Mesendoderm (in vitro differentiated cells): ENCODE measurements around the gene KIAA1217.
"Not testable (repeated sequence)": the region's sequence is repeated elsewhere in the genome, so short reads cannot be mapped to it uniquely, and the experiment has no call there.

Experiments used
- DNase-seq: peaks from one replicate; pipeline ENCODE4 v3.0.0; 2013
- H2AK5ac ChIP-seq: 2 replicates; pipeline ENCODE4 v1.6.1; 2013; ENCODE audit warnings: low read length, inconsistent platforms
- H2BK120ac ChIP-seq: 2 replicates; pipeline ENCODE4 v1.6.1; 2013; ENCODE audit warnings: low read depth, mild to moderate bottlenecking, low read length, moderate library complexity, mixed read lengths
- H2BK15ac ChIP-seq: replicated peaks from 2 replicates; pipeline ENCODE4 v1.6.1; 2013; ENCODE audit warnings: low read depth, mild to moderate bottlenecking, moderate library complexity
- H2BK5ac ChIP-seq: 2 replicates; pipeline ENCODE4 v1.6.1; 2013; ENCODE audit warnings: low read length, inconsistent platforms
- H3K18ac ChIP-seq: 2 replicates; pipeline ENCODE4 v1.6.1; 2013; ENCODE audit warnings: mild to moderate bottlenecking, low read length, mixed read lengths
- H3K23ac ChIP-seq: one replicate; pipeline ENCODE4 v1.6.1; 2013; ENCODE audit warnings: low read length
- H3K27ac ChIP-seq: 2 replicates; pipeline ENCODE4 v1.5.1; 2013; ENCODE audit warnings: low read depth, mild to moderate bottlenecking, inconsistent platforms, low read length, moderate library complexity
- H3K27me3 ChIP-seq: 2 replicates; pipeline ENCODE4 v1.6.1; 2013; ENCODE audit warnings: low read length, control low read depth, mild to moderate bottlenecking, inconsistent platforms; ENCODE audit not compliant: insufficient read depth, poor library complexity
- H3K36me3 ChIP-seq: 2 replicates; pipeline ENCODE4 v1.6.1; 2013; ENCODE audit warnings: low read length, inconsistent platforms; ENCODE audit not compliant: control insufficient read depth, insufficient read depth
- H3K4ac ChIP-seq: one replicate; pipeline ENCODE4 v1.6.1; 2013; ENCODE audit warnings: low read depth, mild to moderate bottlenecking, low read length, moderate library complexity
- H3K4me1 ChIP-seq: 2 replicates; pipeline ENCODE4 v1.6.1; 2013; ENCODE audit warnings: low read depth, low read length, inconsistent platforms; ENCODE audit not compliant: control insufficient read depth
- H3K4me2 ChIP-seq: 2 replicates; pipeline ENCODE4 v1.6.1; 2013; ENCODE audit warnings: low read length
- H3K4me3 ChIP-seq: 2 replicates; pipeline ENCODE4 v1.5.1; 2013; ENCODE audit warnings: mild to moderate bottlenecking, low read length
- H3K56ac ChIP-seq: one replicate; pipeline ENCODE4 v1.6.1; 2013; ENCODE audit warnings: low read length
- H3K79me1 ChIP-seq: 2 replicates; pipeline ENCODE4 v1.6.1; 2013; ENCODE audit warnings: low read length, inconsistent platforms
- H3K79me2 ChIP-seq: 2 replicates; pipeline ENCODE4 v1.6.1; 2013; ENCODE audit warnings: mild to moderate bottlenecking, low read length; ENCODE audit not compliant: control insufficient read depth, insufficient read depth
- H3K9ac ChIP-seq: 2 replicates; pipeline ENCODE4 v1.6.1; 2013; ENCODE audit warnings: low read length, inconsistent platforms
- H4K5ac ChIP-seq: one replicate; pipeline ENCODE4 v1.6.1; 2013; ENCODE audit warnings: low read length
- H4K8ac ChIP-seq: one replicate; pipeline ENCODE4 v1.6.1; 2013; ENCODE audit warnings: low read depth, mild to moderate bottlenecking, control low read depth, low read length, moderate library complexity
- WGBS: extraction: QIAGEN DNeasy Blood & Tissue Kit; methylation state at CpG from one replicate; pipeline ENCODE4 v1.1.7; 2013; ENCODE audit warnings: low lambda C conversion rate, missing lambda C conversion rate; ENCODE audit not compliant: insufficient coverage; ENCODE audit errors: extremely low coverage; 5-methylcytosine and 5-hydroxymethylcytosine counted together

Gene KIAA1217

DNA sequence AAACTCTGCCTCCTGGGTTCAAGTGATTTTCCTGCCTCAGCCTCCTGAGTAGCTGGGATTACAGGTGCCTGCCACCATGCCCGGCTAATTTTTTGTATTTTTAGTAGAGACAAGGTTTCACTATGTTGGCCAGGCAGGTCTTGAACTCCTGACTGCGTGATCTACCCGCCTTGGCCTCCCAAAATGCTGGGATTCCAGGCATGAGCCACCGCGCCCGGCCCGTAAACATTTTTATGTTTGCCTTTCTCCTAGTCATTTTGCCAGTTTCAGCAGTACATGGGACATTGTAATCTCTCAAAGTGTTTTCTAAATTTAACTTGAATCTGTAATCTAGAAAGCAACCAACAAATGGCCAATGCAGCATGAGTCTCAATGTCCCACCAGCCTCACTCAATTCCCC lies 128.8 kb downstream of the KIAA1217 start:
- not testable (repeated sequence) for H3K23ac ChIP-seq, H2BK120ac ChIP-seq, H4K5ac ChIP-seq, H3K27me3 ChIP-seq, H2BK15ac ChIP-seq, H3K4ac ChIP-seq, H3K4me3 ChIP-seq, H3K4me2 ChIP-seq, H3K18ac ChIP-seq, H3K27ac ChIP-seq, H3K36me3 ChIP-seq, H3K4me1 ChIP-seq, H3K79me2 ChIP-seq, DNase-seq, H4K8ac ChIP-seq, H2BK5ac ChIP-seq, H3K9ac ChIP-seq, H3K79me1 ChIP-seq, H3K56ac ChIP-seq, H2AK5ac ChIP-seq
- no CpG with 5 or more reads among the region's 7 CpGs for WGBS

DNA sequence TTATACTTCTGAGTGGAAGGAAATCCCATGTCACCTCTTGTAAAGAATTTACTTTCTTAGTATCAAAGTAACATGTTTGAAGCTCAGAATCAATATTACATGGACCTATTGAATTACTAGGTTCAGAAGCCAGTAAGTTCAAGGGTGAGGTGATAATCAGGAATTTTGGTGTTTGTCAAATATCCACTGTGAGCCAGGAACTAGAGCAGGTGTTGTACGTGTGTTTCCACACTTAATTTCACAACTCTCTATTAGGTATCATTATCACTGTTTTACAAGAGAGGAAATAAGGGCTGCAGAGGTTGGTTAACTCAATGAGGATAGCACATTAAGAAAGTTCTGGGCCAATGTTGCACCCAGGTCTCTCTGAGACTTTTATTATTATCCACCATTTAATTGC lies 130.4 kb downstream of the KIAA1217 start:
- H4K5ac ChIP-seq, result no peak overlapping the region
- H3K18ac ChIP-seq, result no peak overlapping the region
- no peaks in the 10 kb centered on the region for H3K36me3 ChIP-seq
- no peaks in the 10 kb centered on the region for H3K27me3 ChIP-seq
- H2BK120ac ChIP-seq, result no peak overlapping the region
- no peak overlapping the region for H2AK5ac ChIP-seq
- H3K27ac ChIP-seq, result no peak overlapping the region
- no CpG with 5 or more reads among the region's 1 CpG for WGBS
- no peaks in the 10 kb centered on the region for H3K79me2 ChIP-seq
- no peak overlapping the region for H3K23ac ChIP-seq
- no peak overlapping the region for H3K9ac ChIP-seq
- no peak for DNase-seq
- H3K4me3 ChIP-seq, result no peak overlapping the region
- H3K79me1 ChIP-seq, result no peaks in the 10 kb centered on the region
- H3K56ac ChIP-seq, result no peak overlapping the region
- H3K4ac ChIP-seq, result no peak overlapping the region
- H4K8ac ChIP-seq, result no peak overlapping the region
- no peak overlapping the region for H3K4me2 ChIP-seq
- no peaks in the 10 kb centered on the region for H3K4me1 ChIP-seq
- no peak overlapping the region for H2BK15ac ChIP-seq
- H2BK5ac ChIP-seq, result no peak overlapping the region

DNA sequence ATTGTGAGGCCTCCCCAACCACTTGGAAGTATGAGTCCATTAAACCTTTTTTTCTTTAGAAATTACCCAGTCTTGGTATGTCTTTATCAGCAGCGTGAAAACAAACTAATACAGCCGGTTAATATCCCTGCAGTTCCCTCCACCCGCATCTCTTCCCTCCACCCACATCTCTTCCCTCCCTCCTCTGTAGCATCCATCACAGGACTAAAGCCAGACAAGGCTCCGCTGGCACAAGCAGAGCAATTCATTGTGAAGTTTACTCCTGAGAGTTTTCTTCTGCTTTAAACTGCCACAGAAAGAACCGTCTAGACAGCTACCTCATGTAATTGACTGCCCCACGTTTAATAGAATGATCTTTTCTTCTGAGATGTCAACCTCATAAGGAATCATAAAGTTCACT lies 131.5 kb downstream of the KIAA1217 start:
- H3K4ac ChIP-seq, result no peak overlapping the region
- H3K27ac ChIP-seq, result no peak overlapping the region
- no CpG with 5 or more reads among the region's 6 CpGs for WGBS
- H3K79me1 ChIP-seq, result no peaks in the 10 kb centered on the region
- H3K79me2 ChIP-seq, result no peaks in the 10 kb centered on the region
- no peak overlapping the region for H4K5ac ChIP-seq
- H3K56ac ChIP-seq, result no peak overlapping the region
- H3K23ac ChIP-seq, result no peak overlapping the region
- H2BK120ac ChIP-seq, result no peak overlapping the region
- H3K4me3 ChIP-seq, result no peak overlapping the region
- H2BK5ac ChIP-seq, result no peak overlapping the region
- no peak overlapping the region for H2BK15ac ChIP-seq
- no peaks in the 10 kb centered on the region for H3K27me3 ChIP-seq
- DNase-seq, result no peak
- no peak overlapping the region for H2AK5ac ChIP-seq
- no peak overlapping the region for H4K8ac ChIP-seq
- no peak overlapping the region for H3K18ac ChIP-seq
- no peaks in the 10 kb centered on the region for H3K4me1 ChIP-seq
- no peaks in the 10 kb centered on the region for H3K36me3 ChIP-seq
- H3K9ac ChIP-seq, result no peak overlapping the region
- H3K4me2 ChIP-seq, result no peak overlapping the region

DNA sequence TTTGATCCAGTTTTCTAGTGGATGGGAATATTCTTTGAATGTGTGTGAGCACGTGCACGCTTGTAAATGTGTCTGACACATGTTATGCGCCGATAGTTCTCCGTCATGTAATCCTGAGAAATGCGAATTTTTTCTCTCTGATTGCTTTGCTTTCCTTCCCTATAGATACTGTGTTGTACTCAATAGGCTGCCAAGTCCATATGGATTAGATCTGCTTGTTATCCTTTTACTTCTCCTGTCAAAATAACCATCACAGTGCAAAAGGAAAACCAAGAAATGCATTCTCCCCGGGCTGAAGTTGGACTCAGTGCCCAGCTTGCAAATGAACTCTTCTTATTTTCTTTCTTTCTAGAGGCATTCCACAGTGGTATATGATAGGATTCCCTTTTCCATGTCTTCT lies 131.9 kb downstream of the KIAA1217 start:
- Histone ChIP-seq H3K4me3 (no peak overlapping the region), H3K79me2 (no peaks in the 10 kb centered on the region), H2BK120ac (no peak overlapping the region), H3K36me3 (no peaks in the 10 kb centered on the region), H3K18ac (no peak overlapping the region), H3K27ac (no peak overlapping the region), H3K79me1 (no peaks in the 10 kb centered on the region), H3K23ac (no peak overlapping the region), H3K4me1 (no peaks in the 10 kb centered on the region), H2BK15ac (no peak overlapping the region), H3K4me2 (no peak overlapping the region), H2BK5ac (no peak overlapping the region), H3K56ac (no peak overlapping the region), H4K8ac (no peak overlapping the region), H3K9ac (no peak overlapping the region), H3K4ac (no peak overlapping the region), H3K27me3 (no peaks in the 10 kb centered on the region), H2AK5ac (no peak overlapping the region), H4K5ac (no peak overlapping the region)
- DNase-seq, result no peak
- no CpG with 5 or more reads among the region's 7 CpGs for WGBS

DNA sequence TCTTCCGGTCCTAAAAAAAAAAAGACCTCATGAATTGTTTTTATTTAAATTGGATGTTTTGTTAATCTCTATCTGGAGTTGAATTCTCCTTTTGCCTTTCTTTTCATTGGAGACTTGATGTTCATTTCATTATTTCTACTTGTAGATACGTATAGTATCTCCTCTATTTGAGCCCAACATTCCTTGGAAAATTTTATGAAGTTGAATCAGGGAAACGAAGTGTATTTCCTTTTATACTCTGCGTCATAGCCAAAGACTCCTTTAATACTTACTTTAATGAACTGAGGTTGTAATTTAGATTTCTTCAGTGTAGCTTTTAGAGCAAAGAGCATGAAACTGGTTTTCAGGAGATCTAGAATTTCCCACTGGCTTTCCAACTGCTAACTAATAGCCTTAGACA lies 132.4 kb downstream of the KIAA1217 start:
- H3K9ac ChIP-seq, result no peak overlapping the region
- no peak for DNase-seq
- H2BK5ac ChIP-seq, result no peak overlapping the region
- no peak overlapping the region for H3K27ac ChIP-seq
- H3K4me2 ChIP-seq, result no peak overlapping the region
- no peaks in the 10 kb centered on the region for H3K36me3 ChIP-seq
- H3K23ac ChIP-seq, result no peak overlapping the region
- no peak overlapping the region for H4K5ac ChIP-seq
- no peak overlapping the region for H2AK5ac ChIP-seq
- H3K4me1 ChIP-seq, result no peaks in the 10 kb centered on the region
- no peaks in the 10 kb centered on the region for H3K79me1 ChIP-seq
- no peak overlapping the region for H3K4me3 ChIP-seq
- no peaks in the 10 kb centered on the region for H3K79me2 ChIP-seq
- H2BK120ac ChIP-seq, result no peak overlapping the region
- WGBS, result no CpG with 5 or more reads among the region's 4 CpGs
- H3K27me3 ChIP-seq, result no peaks in the 10 kb centered on the region
- no peak overlapping the region for H4K8ac ChIP-seq
- no peak overlapping the region for H2BK15ac ChIP-seq
- no peak overlapping the region for H3K18ac ChIP-seq
- no peak overlapping the region for H3K56ac ChIP-seq
- H3K4ac ChIP-seq, result no peak overlapping the region

DNA sequence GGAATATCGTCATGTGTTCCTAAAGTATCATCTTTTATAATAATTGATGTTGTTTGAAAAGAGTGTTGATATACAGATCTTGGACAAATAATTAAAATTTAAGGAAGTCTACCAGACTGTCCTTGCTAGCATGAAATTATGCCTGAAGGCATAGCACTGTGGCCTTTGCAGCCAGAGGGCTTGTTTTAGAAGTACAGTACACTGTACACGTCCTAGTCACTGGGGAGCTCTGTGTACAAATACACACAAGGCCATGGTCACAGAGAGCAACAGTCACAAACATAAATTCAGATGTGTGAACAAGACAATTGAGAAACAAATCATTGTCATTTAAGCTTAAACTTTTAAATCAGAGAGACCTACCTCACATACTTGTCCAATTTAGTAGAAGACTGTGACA lies 133.0 kb downstream of the KIAA1217 start:
- no peaks in the 10 kb centered on the region for H3K4me1 ChIP-seq
- no peak overlapping the region for H4K8ac ChIP-seq
- no peak overlapping the region for H3K4me3 ChIP-seq
- no CpG with 5 or more reads among the region's 2 CpGs for WGBS
- H2BK5ac ChIP-seq, result no peak overlapping the region
- no peak overlapping the region for H3K18ac ChIP-seq
- no peaks in the 10 kb centered on the region for H3K36me3 ChIP-seq
- H3K4ac ChIP-seq, result no peak overlapping the region
- H3K56ac ChIP-seq, result no peak overlapping the region
- no peak overlapping the region for H2BK15ac ChIP-seq
- H3K9ac ChIP-seq, result no peak overlapping the region
- H3K27me3 ChIP-seq, result no peaks in the 10 kb centered on the region
- DNase-seq, result no peak
- no peak overlapping the region for H4K5ac ChIP-seq
- no peak overlapping the region for H3K27ac ChIP-seq
- H3K4me2 ChIP-seq, result no peak overlapping the region
- H2AK5ac ChIP-seq, result no peak overlapping the region
- no peak overlapping the region for H2BK120ac ChIP-seq
- H3K79me2 ChIP-seq, result no peaks in the 10 kb centered on the region
- no peak overlapping the region for H3K23ac ChIP-seq
- H3K79me1 ChIP-seq, result no peaks in the 10 kb centered on the region
